Ammon's horn (tissue), 1 donor: ENCODE measurements around the gene FOXK2.
"Not testable (repeated sequence)": the region's sequence is repeated elsewhere in the genome, so short reads cannot be mapped to it uniquely, and the experiment has no call there.

Experiments
- DNase-seq: peaks from one replicate; pipeline ENCODE4 v3.0.0-alpha.2; 2016; ENCODE audit warnings: low spot score

FOXK2 gene

DNA sequence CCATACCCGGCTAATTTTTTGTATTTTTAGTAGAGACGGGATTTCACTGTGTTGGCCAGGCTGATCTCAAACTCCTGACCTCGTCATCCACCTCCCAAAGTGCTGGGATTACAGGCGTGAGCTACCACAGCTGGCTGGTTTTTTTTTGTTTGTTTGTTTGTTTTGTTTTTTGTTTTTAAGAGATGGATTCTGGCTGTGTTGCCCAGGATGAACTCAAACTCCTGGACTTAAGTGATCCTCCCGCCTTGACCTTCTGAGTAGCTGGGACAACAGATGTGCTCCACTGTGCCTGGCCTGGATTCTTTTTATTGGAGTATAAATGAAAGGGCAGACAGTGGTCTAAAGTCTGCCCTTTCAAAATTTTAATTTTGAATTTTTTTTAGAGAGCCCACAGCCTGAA is 44.7 kb downstream of the FOXK2 start:
- no peak for DNase-seq

DNA sequence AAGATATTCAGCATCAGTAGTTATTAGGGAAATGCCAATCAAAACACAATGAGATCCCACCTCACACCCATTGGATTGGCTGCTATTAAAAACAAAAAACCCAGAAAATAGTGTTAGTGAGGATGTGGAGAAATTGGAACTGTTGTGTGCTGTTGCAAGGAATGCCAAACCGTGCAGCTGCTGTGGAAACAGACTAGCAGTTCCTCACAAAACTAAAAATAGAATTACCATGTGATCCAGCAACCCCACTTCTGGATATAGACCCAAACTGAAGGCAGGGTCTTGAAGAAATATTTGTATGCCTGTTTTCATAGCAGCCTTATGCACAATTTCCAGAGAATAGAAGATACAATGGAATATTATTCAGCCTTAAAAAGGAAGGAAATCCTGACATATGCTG is 46.0 kb downstream of the FOXK2 start:
- DNase-seq = peak; percentile 70

DNA sequence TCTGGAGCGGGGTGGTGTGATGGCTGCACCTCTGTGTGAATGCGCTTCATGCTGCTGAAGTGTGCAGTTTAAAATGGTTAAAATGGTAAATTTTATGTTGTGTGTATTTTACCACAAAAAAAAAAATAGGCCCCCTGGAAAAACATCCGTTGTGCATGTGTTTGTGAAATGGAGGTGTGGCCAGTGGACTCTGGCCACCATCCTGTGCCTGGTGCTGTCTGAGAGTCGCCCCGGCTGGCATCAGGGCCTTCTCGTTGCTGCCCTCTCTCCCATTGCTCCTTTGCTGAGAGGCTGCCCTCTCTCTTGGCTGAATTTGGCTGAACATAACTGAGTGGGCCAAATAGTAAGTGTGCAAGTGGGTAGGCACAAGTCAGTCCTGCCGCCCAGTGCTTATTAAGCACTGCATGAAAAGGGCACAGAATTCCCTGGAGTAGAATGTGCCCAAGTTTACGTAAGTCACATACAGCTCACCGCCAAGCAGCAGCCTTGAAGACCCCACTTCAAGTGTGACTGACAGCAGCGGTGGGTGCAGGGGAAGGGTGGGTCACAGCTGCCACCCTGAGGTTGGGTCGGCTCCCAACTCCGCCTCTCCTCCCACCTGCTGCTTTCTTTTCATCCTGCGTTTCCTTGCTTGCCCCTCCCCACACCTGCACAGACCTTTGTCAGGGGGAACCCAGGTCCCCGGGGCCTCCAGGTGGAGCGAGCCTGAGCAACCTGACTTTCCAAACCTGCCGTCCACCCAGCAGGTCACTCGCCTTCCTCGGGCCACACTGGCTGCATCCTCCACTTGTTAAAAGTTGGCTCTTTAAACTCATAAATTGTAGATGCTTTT is 46.8 kb downstream of the FOXK2 start:
- no peak for DNase-seq

DNA sequence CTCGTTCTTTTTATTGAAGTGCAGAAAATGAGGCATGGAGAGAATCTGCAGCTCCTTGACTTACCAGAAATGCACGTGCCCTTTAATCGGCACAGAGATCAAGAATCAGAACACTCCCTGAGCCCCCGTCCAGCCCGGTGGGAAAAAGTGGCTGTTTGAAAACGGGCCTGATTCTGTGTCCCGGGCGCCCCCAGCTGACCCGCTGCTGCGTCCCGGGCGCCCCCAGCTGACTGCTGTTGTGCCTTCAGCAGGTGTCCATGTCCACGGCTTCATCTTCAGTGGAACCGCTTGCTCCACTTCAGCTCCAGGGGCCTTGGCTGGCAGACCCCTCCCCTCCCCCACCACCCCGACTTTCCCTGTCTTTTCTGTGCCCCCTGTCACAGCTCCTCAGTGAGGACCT is 47.8 kb downstream of the FOXK2 start:
- no peak for DNase-seq

DNA sequence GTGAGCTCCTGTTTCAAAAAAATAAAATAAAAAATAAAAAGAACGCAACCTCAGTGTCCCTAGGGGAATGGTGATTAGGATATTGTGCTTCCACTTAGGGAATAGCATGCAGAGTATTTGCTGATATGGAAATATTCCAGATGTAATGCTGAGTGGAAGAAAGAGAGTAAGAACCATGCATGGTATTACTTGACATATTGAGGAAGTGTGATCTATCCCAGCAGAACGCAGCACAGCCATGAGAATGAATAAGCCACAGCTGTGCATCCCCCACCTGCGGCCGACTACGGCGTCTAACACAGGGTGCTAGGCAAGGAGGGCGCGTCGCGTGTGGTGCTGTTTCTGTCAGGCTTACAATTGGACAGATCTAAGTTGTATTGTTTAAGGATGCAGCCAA is 49.5 kb downstream of the FOXK2 start:
- DNase-seq = no peak

DNA sequence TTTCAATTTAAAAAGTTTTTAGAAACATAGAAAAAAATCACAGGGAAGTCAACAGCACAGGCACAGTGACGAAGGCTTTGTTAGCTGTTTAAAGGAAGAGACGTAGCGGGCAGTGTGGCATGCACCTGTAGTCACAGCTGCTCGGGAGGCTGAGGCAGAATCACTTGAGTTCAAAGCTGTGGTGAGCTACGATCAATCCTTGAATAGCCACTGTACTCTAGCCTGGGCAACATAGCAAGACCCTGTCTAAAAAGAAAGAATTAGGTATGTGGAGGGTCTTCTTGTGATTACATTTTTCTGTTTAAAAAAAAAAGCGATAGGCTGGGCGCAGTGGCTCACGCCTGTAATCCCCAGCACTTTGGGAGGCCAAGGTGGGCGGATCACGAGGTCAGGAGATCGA is 50.1 kb downstream of the FOXK2 start:
- DNase-seq = no peak

DNA sequence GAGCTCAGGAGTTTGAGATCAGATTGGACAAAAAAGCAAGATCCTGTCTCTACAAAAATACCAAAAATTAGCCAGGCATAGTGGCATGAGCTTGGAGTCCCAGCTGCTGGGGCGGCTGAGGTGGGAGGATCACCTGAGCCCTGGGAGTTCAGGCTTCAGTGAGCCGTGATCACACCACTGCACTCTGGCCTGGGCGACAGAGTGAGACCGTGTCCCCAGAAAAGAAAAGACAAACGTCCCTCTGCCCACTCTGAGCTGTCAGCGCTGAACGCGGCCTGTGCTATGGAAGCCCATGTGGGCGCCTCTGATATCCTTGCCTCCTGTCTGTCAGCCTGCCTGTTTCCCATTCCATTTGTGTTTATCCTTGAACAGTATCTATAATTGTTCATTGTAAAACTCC is 50.7 kb downstream of the FOXK2 start:
- no peak for DNase-seq

DNA sequence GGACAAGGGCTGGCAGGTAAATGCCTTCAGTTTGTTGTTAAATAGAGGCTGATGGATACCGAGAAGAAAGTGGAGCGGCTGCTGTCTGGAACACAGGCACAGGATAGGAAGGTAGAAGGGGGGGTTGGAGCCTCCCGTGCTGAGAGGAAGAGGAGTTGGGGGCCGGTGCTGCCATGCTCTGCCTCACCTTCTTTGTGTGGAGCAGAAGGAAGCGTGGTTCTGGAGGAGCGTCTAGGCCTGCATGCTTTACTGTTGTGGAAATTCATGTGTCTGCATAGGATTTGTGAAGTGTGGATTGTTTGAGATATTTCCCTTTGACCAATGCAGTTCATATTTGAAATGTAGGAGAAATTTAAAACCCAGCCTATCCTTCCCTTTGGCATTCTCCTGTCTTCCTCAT is 52.3 kb downstream of the FOXK2 start:
- no peak for DNase-seq

DNA sequence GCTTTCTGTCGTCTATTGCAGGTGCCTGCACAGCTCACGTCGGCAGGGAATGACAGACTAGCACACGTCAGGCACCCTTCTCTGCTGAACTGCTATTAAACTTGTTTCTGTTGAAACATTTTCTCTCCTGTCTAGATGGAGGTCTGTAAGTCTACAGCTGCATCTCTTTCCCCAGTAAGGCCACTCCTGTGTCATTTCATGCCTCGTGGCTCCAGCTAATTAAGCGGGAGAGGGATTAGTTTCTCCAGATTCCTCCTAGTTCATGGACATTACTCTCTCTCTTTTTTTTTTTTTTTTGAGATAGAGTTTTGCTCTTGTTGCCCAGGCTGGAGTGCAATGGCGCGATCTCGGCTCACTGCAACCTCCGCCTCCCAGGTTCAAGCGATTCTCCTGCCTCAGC is 54.5 kb downstream of the FOXK2 start:
- no peak for DNase-seq

DNA sequence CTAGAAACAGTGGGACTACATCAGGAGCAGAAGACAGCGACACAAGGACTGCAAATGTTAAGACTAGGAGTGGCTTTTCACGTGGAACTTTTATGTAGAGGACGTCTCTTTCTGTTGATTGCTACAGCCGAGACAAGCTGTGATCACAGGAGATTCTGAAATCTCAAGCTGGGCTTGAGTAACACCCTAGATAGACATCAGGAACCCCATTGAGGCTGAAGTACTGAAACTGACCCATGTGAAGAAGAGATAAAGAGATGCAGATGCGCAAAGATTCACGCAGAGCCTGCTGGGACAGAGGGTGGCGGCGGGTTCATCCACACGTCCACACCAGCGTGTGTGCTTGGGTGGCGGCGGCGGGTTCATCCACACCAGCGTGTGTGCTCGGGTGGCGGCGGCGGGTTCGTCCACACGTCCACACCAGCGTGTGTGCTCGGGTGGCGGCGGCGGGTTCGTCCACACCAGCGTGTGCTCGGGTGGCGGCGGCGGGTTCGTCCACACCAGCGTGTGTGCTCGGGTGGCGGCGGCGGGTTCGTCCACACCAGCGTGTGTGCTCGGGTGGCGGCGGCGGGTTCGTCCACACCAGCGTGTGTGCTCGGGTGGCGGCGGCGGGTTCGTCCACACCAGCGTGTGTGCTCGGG is 56.2 kb downstream of the FOXK2 start:
- not testable (repeated sequence) for DNase-seq

DNA sequence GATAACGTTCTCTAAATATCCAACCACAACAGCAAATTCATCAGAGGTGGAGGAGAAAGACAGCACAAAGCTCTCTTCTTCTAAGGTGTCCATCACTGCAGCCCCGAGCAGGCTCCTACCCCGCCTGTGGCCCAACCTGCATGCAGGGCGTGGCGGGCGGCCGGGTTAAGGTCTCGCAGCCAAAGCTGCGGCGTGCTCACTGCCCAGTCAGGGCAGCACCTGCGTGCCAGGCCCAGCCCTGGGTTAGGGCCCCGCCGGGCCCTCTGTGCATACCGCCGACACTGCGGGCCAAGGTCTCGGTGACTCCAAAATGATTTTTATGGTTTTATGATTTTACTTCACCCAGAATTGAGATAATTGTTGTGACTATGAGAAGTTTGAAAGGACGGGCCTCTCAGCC is 57.8 kb downstream of the FOXK2 start:
- DNase-seq = no peak

DNA sequence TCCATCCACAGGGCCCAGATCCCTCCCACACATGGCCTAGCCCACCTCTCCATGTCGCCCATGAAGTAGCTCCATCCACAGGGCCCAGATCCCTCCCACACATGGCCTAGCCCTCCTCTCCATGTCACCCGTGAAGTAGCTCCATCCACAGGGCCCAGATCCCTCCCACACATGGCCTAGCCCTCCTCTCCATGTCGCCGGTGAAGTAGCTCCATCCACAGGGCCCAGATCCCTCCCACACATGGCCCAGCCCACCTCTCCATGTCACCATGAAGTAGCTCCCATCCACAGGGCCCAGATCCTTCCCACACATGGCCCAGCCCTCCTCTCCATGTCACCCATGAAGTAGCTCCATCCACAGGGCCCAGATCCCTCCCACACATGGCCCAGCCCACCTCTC is 60.4 kb downstream of the FOXK2 start:
- not testable (repeated sequence) for DNase-seq

DNA sequence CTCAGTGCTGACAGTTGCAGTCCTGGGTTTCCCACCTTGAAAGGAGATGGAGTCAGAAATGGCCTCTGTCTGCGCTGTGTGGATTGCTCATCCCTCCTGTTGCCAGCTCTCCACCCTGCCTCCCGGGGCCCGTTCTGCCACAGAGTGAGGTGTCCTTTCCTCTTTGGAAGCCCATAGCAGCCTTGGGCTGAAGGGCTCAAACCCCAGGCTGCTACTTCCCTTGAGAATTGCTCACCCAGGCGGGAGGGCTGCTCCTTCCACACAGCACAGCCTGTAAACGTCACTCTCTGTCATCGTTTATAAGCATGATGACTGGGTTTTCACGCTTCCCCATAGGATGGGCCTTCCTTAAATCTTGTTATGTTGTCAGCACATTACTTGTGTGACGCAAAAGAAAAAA is 62.7 kb downstream of the FOXK2 start:
- no peak for DNase-seq

DNA sequence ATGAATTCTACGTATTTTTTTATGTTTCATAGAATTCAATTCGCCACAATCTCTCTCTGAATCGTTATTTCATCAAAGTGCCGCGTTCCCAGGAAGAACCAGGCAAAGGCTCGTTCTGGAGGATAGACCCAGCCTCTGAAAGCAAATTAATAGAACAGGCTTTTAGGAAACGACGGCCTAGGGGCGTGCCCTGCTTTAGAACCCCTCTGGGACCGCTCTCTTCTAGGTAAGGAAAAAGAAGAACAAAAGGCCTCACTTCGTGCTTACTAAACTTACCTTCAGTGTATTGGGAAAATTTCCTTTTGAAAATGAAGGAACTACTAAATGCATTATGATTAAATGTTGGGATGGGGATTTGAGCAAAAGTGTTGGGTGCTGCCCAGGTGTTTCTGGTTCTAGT is 63.2 kb downstream of the FOXK2 start:
- DNase-seq = no peak

DNA sequence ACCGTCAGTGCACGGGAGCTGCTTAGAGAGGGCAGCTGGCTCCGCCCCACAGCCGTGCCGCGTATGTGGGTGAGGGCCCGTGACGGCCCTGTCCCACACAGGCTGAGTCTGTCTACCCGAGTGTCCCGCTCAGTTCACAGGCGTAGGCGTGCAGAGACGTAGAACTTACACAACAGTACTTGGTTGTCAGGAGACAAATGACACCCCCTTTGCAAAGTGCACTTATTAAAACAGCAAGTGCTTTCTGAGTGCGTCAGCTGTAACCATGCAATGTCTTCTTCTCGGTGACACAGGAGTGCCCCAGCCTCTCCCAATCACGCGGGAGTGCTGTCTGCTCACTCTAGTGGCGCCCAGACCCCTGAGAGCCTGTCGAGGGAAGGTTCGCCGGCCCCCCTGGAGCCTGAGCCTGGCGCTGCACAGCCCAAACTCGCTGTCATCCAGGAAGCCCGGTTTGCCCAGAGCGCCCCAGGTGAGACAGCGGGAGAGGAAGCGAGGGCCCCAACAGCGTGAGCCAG is 64.2 kb downstream of the FOXK2 start:
- DNase-seq = no peak

DNA sequence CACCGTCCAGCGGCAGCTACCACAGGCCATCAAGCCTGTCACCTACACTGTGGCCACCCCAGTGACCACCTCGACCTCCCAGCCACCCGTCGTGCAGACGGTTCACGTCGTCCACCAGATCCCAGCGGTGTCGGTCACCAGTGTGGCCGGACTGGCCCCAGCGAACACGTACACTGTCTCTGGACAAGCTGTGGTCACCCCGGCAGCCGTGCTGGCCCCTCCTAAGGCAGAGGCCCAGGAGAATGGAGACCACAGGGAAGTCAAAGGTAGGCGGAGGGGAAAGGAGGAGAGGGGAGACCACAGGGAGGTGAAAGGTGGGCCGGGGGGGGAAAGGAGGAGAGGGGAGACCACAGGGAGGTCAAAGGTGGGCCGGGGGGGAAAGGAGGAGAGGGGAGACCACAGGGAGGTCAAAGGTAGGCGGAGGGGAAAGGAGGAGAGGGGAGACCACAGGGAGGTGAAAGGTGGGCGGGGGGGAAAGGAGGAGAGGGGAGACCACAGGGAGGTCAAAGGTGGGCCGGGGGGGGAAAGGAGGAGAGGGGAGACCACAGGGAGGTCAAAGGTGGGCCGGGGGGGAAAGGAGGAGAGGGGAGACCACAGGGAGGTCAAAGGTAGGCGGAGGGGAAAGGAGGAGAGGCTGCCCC is 66.5 kb downstream of the FOXK2 start:
- DNase-seq = not testable (repeated sequence)

DNA sequence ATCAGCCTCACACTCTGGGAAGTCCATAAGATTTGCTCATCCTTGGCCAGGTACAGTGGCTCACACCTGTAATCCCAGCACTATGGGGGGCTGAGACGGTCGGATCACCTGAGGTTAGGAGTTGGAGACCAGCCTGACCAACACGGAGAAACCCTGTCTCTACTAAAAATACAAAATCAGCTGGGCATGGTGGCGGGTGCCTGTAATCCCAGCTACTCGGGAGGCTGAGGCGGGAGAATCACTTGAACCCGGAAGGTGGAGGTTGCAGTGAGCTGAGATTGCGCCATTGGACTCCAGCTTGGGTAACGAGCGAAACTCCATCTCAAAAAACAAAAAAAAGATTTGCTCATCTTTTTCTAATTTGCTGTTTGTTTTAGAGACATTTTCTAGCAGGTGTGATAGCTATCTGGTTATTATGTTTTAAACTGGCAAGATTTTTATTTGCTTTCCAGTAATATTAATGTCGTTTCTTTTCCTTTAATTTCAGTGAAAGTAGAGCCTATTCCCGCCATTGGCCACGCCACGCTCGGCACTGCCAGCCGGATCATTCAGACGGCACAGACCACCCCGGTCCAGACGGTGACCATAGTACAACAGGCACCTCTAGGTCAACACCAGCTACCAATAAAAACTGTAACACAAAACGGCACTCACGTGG is 67.2 kb downstream of the FOXK2 start:
- no peak for DNase-seq

DNA sequence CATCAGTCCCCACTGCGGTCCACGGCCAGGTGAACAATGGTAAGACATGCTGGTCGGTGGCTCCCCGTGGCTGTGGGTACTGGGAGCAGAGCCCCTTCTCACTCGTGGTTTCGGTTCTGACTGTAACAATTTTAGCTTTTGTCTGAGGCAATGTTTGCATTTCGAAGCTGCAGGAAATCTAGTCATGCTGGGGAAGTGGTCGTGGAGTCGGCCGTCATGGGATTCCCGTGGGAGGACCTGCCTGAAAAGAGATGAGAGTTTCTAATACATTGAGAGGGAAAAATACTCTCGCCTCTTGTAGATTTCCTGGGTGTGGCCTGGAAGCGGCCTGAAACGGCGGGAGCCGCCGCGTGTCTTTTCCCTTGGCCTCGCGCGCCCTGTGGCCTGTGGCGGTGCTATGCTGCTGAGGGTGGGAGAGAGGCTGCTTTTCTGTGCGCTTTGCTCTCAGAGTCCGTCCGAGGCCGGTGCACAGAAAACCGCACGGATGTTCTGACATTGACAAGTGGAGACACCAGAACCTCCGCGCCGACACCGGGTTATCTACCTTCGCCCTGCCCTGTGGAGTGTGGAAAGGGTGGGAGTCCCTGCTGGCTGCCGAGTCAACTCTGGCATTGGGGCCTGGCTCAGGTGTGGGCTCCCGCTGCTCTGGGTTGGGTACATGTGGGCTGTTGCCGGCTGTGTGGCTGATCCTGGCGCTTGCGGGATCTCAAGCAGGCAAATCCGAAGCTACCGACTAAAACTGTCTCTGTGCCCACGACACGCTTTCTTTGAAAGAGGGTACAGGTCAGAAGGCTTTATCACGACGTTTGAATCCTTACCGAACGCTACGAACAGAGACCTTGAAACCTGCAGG is 67.9 kb downstream of the FOXK2 start:
- no peak for DNase-seq

DNA sequence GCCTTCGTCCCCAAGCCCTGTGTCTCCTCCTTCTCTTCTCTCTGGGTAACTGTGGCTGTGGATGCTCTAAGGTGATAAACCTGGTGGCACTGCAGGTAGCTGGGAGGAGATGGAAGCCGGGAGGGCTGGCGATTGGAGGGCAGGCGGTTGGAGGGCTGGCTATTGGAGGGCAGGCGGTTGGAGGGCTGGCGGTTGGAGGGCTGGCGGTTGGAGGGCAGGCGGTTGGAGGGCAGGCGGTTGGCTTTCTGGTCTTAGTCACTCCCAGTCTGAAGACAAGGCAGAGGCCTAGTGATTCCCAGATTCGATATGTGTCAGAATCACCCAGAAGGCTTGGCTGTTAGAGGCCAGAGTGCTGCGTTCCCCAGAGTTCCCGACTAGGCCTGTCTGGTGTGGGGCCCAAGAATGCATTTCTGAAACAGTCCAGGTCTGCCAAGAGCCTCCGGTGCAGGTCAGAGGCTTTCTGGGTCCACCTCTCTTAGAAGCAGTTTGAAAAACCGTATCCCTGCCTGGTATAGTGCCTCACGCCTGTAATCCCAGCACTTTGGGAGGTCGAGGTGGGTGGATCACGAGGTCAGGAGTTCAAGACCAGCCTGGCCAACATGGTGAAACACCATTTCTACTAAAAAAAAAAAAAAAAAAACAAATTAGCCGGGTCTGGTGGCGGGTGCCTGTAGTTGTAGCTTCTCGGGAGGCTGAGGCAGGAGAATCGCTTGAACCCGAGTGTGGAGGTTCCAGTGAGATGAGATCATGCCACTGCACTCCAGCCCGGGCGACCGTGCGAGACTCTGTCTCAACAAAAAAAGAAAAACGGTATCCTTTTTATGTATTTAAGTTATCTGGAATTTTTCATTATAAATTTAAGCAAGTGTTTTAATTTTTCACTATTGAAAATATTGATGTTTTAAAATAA is 69.0 kb downstream of the FOXK2 start:
- no peak for DNase-seq

DNA sequence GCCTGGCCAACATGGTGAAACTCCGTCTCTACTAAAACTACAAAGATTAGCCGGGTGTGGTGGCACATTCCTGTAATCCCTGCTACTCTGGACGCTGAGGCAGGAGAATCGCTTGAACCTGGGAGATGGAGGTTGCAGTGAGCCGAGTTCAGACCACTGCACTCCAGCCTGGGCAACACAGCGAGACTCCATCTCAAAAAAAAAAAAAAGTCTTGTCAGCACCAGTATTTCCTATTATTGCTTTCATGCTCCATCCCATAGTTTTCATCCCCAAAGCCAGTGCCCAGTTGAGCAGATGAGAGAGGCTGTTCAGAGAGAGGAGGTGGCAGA is 70.3 kb downstream of the FOXK2 start:
- DNase-seq = no peak

DNA sequence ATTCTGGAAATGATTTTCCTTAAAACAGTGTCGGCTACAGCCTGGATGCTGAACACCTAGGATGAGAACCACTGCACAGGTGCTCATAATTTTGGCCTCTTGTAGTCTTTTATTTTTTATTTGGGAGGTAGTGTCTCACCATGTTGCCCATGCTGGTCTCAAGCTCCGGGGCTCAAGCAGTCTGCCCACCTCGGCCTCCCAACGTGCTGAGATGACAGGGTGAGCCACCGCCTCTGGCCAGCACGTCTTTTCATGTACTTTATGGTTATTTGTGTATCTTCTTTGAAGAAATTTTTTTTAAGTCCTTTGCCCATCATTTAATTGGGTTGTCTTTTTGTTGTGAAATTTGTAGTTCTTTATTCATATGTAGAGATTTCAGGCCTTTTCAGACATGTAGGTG is 70.7 kb downstream of the FOXK2 start:
- DNase-seq = no peak
